WTC11 (cell line): ENCODE data around the gene ALDOB.

Experiments used
- CREB1 ChIP-seq: sonication (generic); formaldehyde crosslinking; IDR thresholded peaks from 2 replicates; pipeline ENCODE4 v1.8.0; 2023; ENCODE audit warnings: mild to moderate bottlenecking, missing genetic modification reagents
- ELF4 ChIP-seq: sonication (generic); formaldehyde crosslinking; IDR thresholded peaks from 2 replicates; pipeline ENCODE4 v1.8.1; 2022; ENCODE audit warnings: low read depth, mild to moderate bottlenecking, moderate library complexity, missing genetic modification reagents
- ESRRA ChIP-seq: sonication (generic); formaldehyde crosslinking; IDR thresholded peaks from 2 replicates; pipeline ENCODE4 v1.8.1; 2022; ENCODE audit warnings: mild to moderate bottlenecking, missing genetic modification reagents, borderline replicate concordance
- HMGA2 ChIP-seq: fragments of 250-450 bp; sonication (Bioruptor Pico); IDR thresholded peaks from 2 replicates; pipeline ENCODE4 v1.4.0; 2021; ENCODE audit warnings: mild to moderate bottlenecking, moderate library complexity
- SP1 ChIP-seq: sonication (generic); formaldehyde crosslinking; conservative IDR thresholded peaks from 2 replicates; pipeline ENCODE4 v1.8.1; 2022; ENCODE audit warnings: missing genetic modification reagents
- USF1 ChIP-seq: sonication (generic); formaldehyde crosslinking; IDR thresholded peaks from 2 replicates; pipeline ENCODE4 v1.8.0; 2022; ENCODE audit warnings: mild to moderate bottlenecking, missing genetic modification reagents
- ZSCAN18 ChIP-seq: fragments of 250-450 bp; sonication (Bioruptor Pico); IDR thresholded peaks from 2 replicates; pipeline ENCODE4 v2.1.2; 2022; ENCODE audit warnings: mild to moderate bottlenecking, moderate library complexity
- TF ChIP-seq, protein P1 (sequence below): sonication (generic); formaldehyde crosslinking; conservative IDR thresholded peaks from 2 replicates; pipeline ENCODE4 v1.8.1; 2022; ENCODE audit warnings: mild to moderate bottlenecking, missing genetic modification reagents
- TF ChIP-seq, protein P2 (sequence below): sonication (generic); formaldehyde crosslinking; IDR thresholded peaks from 2 replicates; pipeline ENCODE4 v1.8.1; 2022; ENCODE audit warnings: low read depth, missing genetic modification reagents, borderline replicate concordance

DNA sequence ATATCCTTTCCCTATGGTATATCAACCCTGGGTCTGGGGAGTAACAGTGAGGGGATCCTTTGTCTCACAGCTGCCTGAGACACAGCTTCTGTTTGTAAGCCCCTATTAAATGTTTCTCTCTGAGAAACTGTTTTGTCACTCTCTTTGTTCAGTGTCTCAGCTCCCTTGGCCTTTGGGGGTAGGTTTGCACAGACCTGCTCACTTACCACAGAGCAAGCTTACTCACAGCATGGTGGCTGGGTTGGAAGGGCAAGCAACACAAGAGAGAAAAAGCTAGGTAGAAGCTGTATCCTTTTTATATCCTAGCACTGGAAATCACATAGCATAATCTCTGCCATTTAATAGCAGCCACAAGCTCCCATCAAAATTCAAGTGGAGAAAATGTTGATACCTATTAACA is 55.3 kb downstream of the ALDOB start:
- TF ChIP-seq ELF4 (CRISPR knock-in tag) (no peak), ESRRA (no peak), CREB1 (CRISPR knock-in tag) (no peak), USF1 (CRISPR knock-in tag) (no peak), HMGA2 (CRISPR knock-in tag) (no peak), SP1 (CRISPR knock-in tag) (no peak), ZSCAN18 (CRISPR knock-in tag) (no peak)
- TF ChIP-seq, protein P1, sequence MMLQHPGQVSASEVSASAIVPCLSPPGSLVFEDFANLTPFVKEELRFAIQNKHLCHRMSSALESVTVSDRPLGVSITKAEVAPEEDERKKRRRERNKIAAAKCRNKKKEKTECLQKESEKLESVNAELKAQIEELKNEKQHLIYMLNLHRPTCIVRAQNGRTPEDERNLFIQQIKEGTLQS (CRISPR knock-in tag): no peak
- TF ChIP-seq, protein P2, sequence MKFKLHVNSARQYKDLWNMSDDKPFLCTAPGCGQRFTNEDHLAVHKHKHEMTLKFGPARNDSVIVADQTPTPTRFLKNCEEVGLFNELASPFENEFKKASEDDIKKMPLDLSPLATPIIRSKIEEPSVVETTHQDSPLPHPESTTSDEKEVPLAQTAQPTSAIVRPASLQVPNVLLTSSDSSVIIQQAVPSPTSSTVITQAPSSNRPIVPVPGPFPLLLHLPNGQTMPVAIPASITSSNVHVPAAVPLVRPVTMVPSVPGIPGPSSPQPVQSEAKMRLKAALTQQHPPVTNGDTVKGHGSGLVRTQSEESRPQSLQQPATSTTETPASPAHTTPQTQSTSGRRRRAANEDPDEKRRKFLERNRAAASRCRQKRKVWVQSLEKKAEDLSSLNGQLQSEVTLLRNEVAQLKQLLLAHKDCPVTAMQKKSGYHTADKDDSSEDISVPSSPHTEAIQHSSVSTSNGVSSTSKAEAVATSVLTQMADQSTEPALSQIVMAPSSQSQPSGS: no peak
